Neural progenitor cell (in vitro differentiated cells): ENCODE results near the gene CGAS. TPM values are rescaled to one million over a fixed set of nuclear protein-coding genes. Genes with fewer than 3 reads are reported as not detected.
"Not testable (repeated sequence)": the region's sequence is repeated elsewhere in the genome, so short reads cannot be mapped to it uniquely, and the experiment has no call there.

Experiments
- DNase-seq: peaks from one replicate; pipeline ENCODE4 v3.0.0-alpha.2; 2016; ENCODE audit warnings: low spot score
- H2AFZ ChIP-seq: fragments of 200-600 bp; sonication (generic); replicated peaks from 2 replicates; pipeline ENCODE4 v1.6.1; 2016; ENCODE audit warnings: antibody characterized with exemption
- H3F3A ChIP-seq: fragments of 200-600 bp; sonication (generic); 2 replicates; pipeline ENCODE4 v1.6.1; 2016; ENCODE audit warnings: antibody characterized with exemption, low read depth
- H3K27ac ChIP-seq: fragments of 200-600 bp; sonication (generic); 2 replicates; pipeline ENCODE4 v1.5.1; 2016; ENCODE audit warnings: mild to moderate bottlenecking
- H3K27me3 ChIP-seq: fragments of 200-600 bp; sonication (generic); 2 replicates; pipeline ENCODE4 v1.6.1; 2016; ENCODE audit warnings: mild to moderate bottlenecking, moderate library complexity
- H3K36me3 ChIP-seq: fragments of 200-600 bp; sonication (generic); 2 replicates; pipeline ENCODE4 v1.5.1; 2016
- H3K4me1 ChIP-seq: fragments of 200-600 bp; sonication (generic); 2 replicates; pipeline ENCODE4 v1.6.1; 2016; ENCODE audit warnings: mixed run types
- H3K4me2 ChIP-seq: fragments of 200-600 bp; sonication (generic); 2 replicates; pipeline ENCODE4 v1.6.1; 2016
- H3K4me3 ChIP-seq: fragments of 200-600 bp; sonication (generic); 2 replicates; pipeline ENCODE4 v1.5.1; 2016
- H3K79me2 ChIP-seq: fragments of 200-600 bp; sonication (generic); 2 replicates; pipeline ENCODE4 v1.6.1; 2016; ENCODE audit warnings: low read depth
- H3K9ac ChIP-seq: fragments of 200-600 bp; sonication (generic); 2 replicates; pipeline ENCODE4 v1.6.1; 2016
- H3K9me3 ChIP-seq: fragments of 200-600 bp; sonication (generic); 2 replicates; pipeline ENCODE4 v1.5.1; 2016; ENCODE audit warnings: low read depth
- H4K20me1 ChIP-seq: fragments of 200-600 bp; sonication (generic); 2 replicates; pipeline ENCODE4 v1.6.1; 2016; ENCODE audit warnings: low read depth
- H3K27ac Mint-ChIP-seq: 3 replicates; pipeline ENCODE4 v1.8.0; 2021; ENCODE audit warnings: mixed read lengths
- H3K27me3 Mint-ChIP-seq: 2 replicates; pipeline ENCODE4 v1.8.0; 2022; ENCODE audit warnings: low read depth, mild to moderate bottlenecking, inconsistent platforms, moderate library complexity, mixed read lengths; ENCODE audit not compliant: insufficient read depth
- H3K36me3 Mint-ChIP-seq: 3 replicates; pipeline ENCODE4 v1.8.0; 2021; ENCODE audit warnings: mixed read lengths
- H3K4me1 Mint-ChIP-seq: 3 replicates; pipeline ENCODE4 v1.8.0; 2021; ENCODE audit warnings: mixed read lengths
- H3K4me3 Mint-ChIP-seq: 3 replicates; pipeline ENCODE4 v1.8.0; 2021; ENCODE audit warnings: mild to moderate bottlenecking, moderate library complexity, mixed read lengths
- H3K9me3 Mint-ChIP-seq: 3 replicates; pipeline ENCODE4 v1.8.0; 2020; ENCODE audit warnings: mixed read lengths
- EZH2 ChIP-seq: fragments of 200-600 bp; sonication (generic); IDR thresholded peaks from 2 replicates; pipeline ENCODE4 v1.6.1; 2017; ENCODE audit warnings: antibody characterized with exemption, mild to moderate bottlenecking, moderate library complexity
- EZH2phosphoT487 ChIP-seq: fragments of 200-600 bp; sonication (generic); IDR thresholded peaks from 2 replicates; pipeline ENCODE4 v1.6.1; 2017; ENCODE audit warnings: antibody characterized with exemption
- total RNA-seq: library from RNA; depleted of rRNA; stranded (reverse); fragments of >200 nt; gene quantifications from 2 replicates; pipeline ENCODE4 v1.2.3, GENCODE V29; 2015; ENCODE audit warnings: low replicate concordance
- TF ChIP-seq, protein P1 (sequence below): fragments of 200-600 bp; sonication (generic); IDR thresholded peaks from 2 replicates; pipeline ENCODE4 v1.5.1; 2017; ENCODE audit warnings: antibody characterized with exemption, mild to moderate bottlenecking

Gene CGAS
- total RNA-seq, 1 donor from 2014 or later: 0.90 TPM

DNA sequence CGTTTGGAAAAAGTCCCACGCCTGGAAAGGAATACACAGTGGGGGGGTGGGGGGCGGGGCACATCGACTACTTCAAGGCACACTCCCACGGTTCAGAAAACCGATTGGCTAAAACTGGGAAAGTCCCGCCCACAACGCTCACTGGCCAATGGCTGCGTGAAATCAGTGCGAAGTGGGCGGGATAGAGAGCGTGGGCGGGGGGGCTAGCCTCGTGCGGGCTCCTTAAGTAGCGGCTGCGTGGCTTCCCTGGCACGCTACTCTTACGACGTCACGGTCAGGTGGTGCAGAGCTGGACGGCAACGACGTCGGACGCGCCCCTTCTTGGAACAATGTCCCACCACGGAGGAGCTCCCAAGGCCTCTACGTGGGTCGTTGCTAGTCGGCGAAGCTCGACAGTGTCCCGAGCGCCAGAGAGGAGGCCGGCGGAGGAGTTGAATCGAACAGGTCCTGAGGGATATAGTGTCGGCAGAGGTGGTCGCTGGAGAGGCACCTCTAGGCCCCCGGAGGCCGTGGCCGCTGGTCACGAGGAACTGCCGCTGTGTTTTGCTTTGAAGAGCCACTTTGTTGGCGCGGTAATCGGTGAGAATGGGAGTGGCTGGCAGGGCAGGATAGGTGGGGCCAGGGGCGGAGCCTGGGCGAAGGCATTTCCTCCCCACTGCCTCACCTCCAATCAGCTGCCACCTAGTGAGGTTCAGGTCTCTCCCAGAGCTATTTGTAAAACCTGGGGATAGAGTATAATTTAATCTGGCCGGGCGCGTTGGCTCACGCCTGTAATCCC is 57.3 kb downstream of the CGAS start, which contains the start of gene DDX43:
Gene DDX43, plus strand, starts transcription at position 252 of the 778 bp plus-strand sequence. Its CDS starts 78 bp downstream, at position 330.
- Mint-ChIP-seq H3K27ac (no peak within 1 kb of the TSS), H3K36me3 (no peaks in the 10 kb centered on the region)

DNA sequence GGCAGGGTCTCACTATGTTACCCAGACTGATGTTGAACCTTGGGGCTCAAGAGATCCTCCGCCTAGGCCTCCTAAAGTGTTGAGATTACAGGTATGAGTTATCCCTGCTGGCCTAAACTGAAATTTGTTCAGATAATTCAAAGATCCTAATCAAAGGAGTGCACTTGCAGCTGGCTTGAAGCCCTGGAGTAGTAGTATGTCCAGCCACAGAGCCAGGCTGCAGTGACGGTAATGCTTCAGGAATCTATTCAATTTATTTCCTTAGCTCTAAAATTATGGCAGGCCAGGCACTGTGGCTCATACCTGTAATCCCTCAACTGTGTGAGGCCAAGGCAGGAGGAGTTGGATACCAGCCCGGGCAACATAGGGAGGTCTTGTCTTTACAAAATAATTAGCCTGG is 58.8 kb downstream of the CGAS start:
- H3F3A ChIP-seq: no peaks in the 10 kb centered on the region
- TF ChIP-seq EZH2phosphoT487 (no peak), EZH2 (no peak)
- TF ChIP-seq, protein P1, sequence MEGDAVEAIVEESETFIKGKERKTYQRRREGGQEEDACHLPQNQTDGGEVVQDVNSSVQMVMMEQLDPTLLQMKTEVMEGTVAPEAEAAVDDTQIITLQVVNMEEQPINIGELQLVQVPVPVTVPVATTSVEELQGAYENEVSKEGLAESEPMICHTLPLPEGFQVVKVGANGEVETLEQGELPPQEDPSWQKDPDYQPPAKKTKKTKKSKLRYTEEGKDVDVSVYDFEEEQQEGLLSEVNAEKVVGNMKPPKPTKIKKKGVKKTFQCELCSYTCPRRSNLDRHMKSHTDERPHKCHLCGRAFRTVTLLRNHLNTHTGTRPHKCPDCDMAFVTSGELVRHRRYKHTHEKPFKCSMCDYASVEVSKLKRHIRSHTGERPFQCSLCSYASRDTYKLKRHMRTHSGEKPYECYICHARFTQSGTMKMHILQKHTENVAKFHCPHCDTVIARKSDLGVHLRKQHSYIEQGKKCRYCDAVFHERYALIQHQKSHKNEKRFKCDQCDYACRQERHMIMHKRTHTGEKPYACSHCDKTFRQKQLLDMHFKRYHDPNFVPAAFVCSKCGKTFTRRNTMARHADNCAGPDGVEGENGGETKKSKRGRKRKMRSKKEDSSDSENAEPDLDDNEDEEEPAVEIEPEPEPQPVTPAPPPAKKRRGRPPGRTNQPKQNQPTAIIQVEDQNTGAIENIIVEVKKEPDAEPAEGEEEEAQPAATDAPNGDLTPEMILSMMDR: no peak
- no peaks in the 10 kb centered on the region for H3K36me3 ChIP-seq
- Mint-ChIP-seq H3K27me3 (no peaks in the 10 kb centered on the region), H3K27ac (no peak overlapping the region), H3K9me3 (no peaks in the 10 kb centered on the region), H3K4me1 (peaks cover under 1% of the 10 kb centered on the region), H3K36me3 (no peaks in the 10 kb centered on the region), H3K4me3 (no peak overlapping the region)
- H3K4me1 ChIP-seq: peaks cover 3% of the 10 kb centered on the region
- no peak for DNase-seq
- no peak overlapping the region for H3K9ac ChIP-seq
- no peak overlapping the region for H3K4me3 ChIP-seq
- peaks cover 4% of the 10 kb centered on the region for H3K27me3 ChIP-seq
- no peak overlapping the region for H2AFZ ChIP-seq
- H4K20me1 ChIP-seq: no peaks in the 10 kb centered on the region
- no peaks in the 10 kb centered on the region for H3K79me2 ChIP-seq
- H3K27ac ChIP-seq: no peak overlapping the region
- no peaks in the 10 kb centered on the region for H3K9me3 ChIP-seq
- H3K4me2 ChIP-seq: no peak overlapping the region

More for the DNA sequence above, 57.3 kb downstream of the CGAS start, which contains the start of gene DDX43:
- H3K9ac ChIP-seq: no peak within 1 kb of the TSS
- no peaks in the 10 kb centered on the region for H3K4me1 ChIP-seq
- no peaks in the 10 kb centered on the region for H3F3A ChIP-seq
- no peak within 1 kb of the TSS for H3K4me3 ChIP-seq
- H4K20me1 ChIP-seq: no peaks in the 10 kb centered on the region
- H3K36me3 ChIP-seq: no peaks in the 10 kb centered on the region
- peaks cover 2% of the 10 kb centered on the region for H3K27me3 ChIP-seq
- H3K9me3 ChIP-seq: no peaks in the 10 kb centered on the region
- no peak for DNase-seq
- H3K4me2 ChIP-seq: no peak within 1 kb of the TSS
- TF ChIP-seq EZH2 (no peak), EZH2phosphoT487 (no peak)
- TF ChIP-seq, protein P1: no peak
- no peak within 1 kb of the TSS for H2AFZ ChIP-seq
- H3K9me3 Mint-ChIP-seq: no peaks in the 10 kb centered on the region
- no peak within 1 kb of the TSS for H3K27ac ChIP-seq
- no peaks in the 10 kb centered on the region for H3K4me1 Mint-ChIP-seq
- no peaks in the 10 kb centered on the region for H3K27me3 Mint-ChIP-seq
- no peak within 1 kb of the TSS for H3K4me3 Mint-ChIP-seq
- H3K79me2 ChIP-seq: no peaks in the 10 kb centered on the region

DNA sequence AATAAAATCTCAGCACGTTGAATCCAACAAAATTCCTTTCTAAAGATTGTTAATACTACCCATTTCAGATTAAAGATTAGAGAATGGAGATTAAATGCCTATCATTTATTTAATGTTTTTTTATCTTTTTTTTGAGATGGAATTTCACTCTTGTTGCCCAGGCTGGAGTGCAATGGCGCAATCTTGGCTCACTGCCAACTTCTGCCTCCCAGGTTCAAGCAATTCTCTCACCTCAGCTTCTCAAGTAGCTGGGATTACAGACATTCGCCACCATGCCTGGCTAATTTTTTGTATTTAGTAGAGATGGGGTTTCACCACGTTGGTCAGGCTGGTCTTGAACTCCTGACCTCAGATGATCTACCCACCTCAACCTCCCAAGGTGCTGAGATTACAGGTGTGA is 59.9 kb downstream of the CGAS start:
- not testable (repeated sequence) for H3K4me3 ChIP-seq, DNase-seq, H3K36me3 Mint-ChIP-seq, H3K27me3 Mint-ChIP-seq, H3K4me3 Mint-ChIP-seq, H3K4me1 Mint-ChIP-seq, H3K4me1 ChIP-seq, H3K9me3 Mint-ChIP-seq, H3K27ac Mint-ChIP-seq, H2AFZ ChIP-seq, H3K79me2 ChIP-seq, H3K4me2 ChIP-seq, H3K9ac ChIP-seq, H3K27ac ChIP-seq, H3K9me3 ChIP-seq, H4K20me1 ChIP-seq, H3K36me3 ChIP-seq, H3K27me3 ChIP-seq, H3F3A ChIP-seq

DNA sequence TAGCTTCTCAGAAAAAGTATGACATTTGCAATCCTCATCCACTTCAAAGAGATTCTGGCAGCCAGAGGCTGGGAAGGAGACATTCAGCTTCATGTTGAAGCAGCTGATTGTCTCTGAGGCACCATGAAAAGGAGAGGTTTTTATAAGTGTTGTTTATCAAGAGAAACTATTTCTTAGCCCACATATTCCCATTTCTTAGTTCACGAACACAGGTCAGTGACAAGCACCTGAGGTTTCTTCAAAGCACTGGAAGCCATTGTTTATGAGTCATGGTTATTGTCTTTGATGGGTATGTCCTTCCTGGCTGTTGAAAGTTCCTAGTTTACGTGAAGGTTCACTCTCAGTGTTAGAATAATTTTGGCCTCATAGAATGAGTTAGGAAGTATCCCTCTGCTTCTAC is 60.4 kb downstream of the CGAS start:
- TF ChIP-seq, protein P1: no peak
- TF ChIP-seq EZH2phosphoT487: no peak
- TF ChIP-seq EZH2: no peak
- Mint-ChIP-seq H3K4me3 (no peak overlapping the region), H3K36me3 (no peaks in the 10 kb centered on the region), H3K27ac (no peak overlapping the region), H3K27me3 (peaks cover 2% of the 10 kb centered on the region), H3K4me1 (peaks cover 3% of the 10 kb centered on the region), H3K9me3 (no peaks in the 10 kb centered on the region)
- no peak for DNase-seq
- H3K27me3 ChIP-seq: peaks cover 4% of the 10 kb centered on the region
- no peaks in the 10 kb centered on the region for H3K36me3 ChIP-seq
- H4K20me1 ChIP-seq: no peaks in the 10 kb centered on the region
- H3K4me1 ChIP-seq: peaks cover 3% of the 10 kb centered on the region
- H2AFZ ChIP-seq: no peak overlapping the region
- H3K9ac ChIP-seq: no peak overlapping the region
- no peak overlapping the region for H3K27ac ChIP-seq
- H3K9me3 ChIP-seq: no peaks in the 10 kb centered on the region
- no peaks in the 10 kb centered on the region for H3K79me2 ChIP-seq
- H3K4me3 ChIP-seq: no peak overlapping the region
- H3K4me2 ChIP-seq: no peak overlapping the region
- no peaks in the 10 kb centered on the region for H3F3A ChIP-seq
